K562 (cell line): ENCODE results near the gene KLHDC7B. TPM values are rescaled to one million over a fixed set of nuclear protein-coding genes. Genes with fewer than 3 reads are reported as not detected.

Experiments used
- ATAC-seq: fragments of 200-7000 bp; cut with Tn5 transposase; 3 replicates; pipeline ENCODE4 v1.9.1; 2020; ENCODE audit warnings: moderate library complexity
- BruUV-seq: library from RNA; stranded (reverse); fragments of 400-500 nt; replicated peaks from 2 replicates; lab custom pipeline; 2021; lab: Mats Ljungman, UMichigan
- CTCF ChIA-PET: fragments of 300-600 bp; formaldehyde crosslinking; extraction: SDS; loops from one replicate; lab custom pipeline; 2021; ENCODE audit warnings: low intra/inter-chr PET ratio; lab: Yijun Ruan, JAX
- POLR2A ChIA-PET: fragments of 300-600, 350-650 bp; sonication (Branson Sonifier 250); formaldehyde crosslinking; extraction: SDS; loops from one replicate; lab custom pipeline; 2021; ENCODE audit warnings: antibody characterized with exemption, inconsistent platforms; lab: Yijun Ruan, JAX
- DNase-seq, 4 experiments: peaks; one replicate each; pipeline versions ENCODE4 v3.0.0 to v3.0.0-alpha.2; 2011 to 2018; ENCODE audit warnings: low spot score in 3 of 4, mixed read lengths in 3 of 4; ENCODE audit errors: extremely low read depth in 1 of 4
- FAIRE-seq: peaks from 2 replicates; lab custom pipeline; 2011; peaks lifted over from hg19 to GRCh38; lab: Jason Lieb, UNC
- H2AFZ ChIP-seq: 2 replicates; pipeline ENCODE4 v1.6.0; 2011; ENCODE audit warnings: low read depth, low read length, control low read depth, inconsistent platforms
- H3K27ac ChIP-seq: fragments of 200-600 bp; 3 replicates; pipeline ENCODE4 v1.8.0; 2011; ENCODE audit warnings: low read depth, mild to moderate bottlenecking, control low read depth, inconsistent platforms, low read length, moderate library complexity, mixed read lengths; ENCODE audit errors: extremely low read depth
- H3K27me3 ChIP-seq, 2 experiments: fragments of 300-600 bp in 1 of 2; 2 replicates in 1 of 2; 3 replicates in 1 of 2; pipeline versions ENCODE4 v1.6.0 to v1.8.0; 2011; ENCODE audit warnings: inconsistent platforms in 2 of 2, low read length in 2 of 2, mild to moderate bottlenecking in 1 of 2, mixed read lengths in 1 of 2, moderate library complexity in 1 of 2; ENCODE audit not compliant: control insufficient read depth in 2 of 2, insufficient read depth in 2 of 2
- H3K36me3 ChIP-seq: fragments of 300-600 bp; 3 replicates; pipeline ENCODE4 v1.8.0; 2011; ENCODE audit warnings: mild to moderate bottlenecking, low read length, inconsistent platforms; ENCODE audit not compliant: control insufficient read depth, insufficient read depth
- H3K4me1 ChIP-seq, 2 experiments: fragments of 200-600 bp in 1 of 2; replicated peaks in 1 of 2; 2 replicates in 1 of 2; 3 replicates in 1 of 2; pipeline versions ENCODE4 v1.5.1 to v1.8.0; 2011; ENCODE audit warnings: inconsistent platforms in 2 of 2, low read length in 2 of 2, mild to moderate bottlenecking in 1 of 2, mixed read lengths in 1 of 2, moderate library complexity in 1 of 2; ENCODE audit not compliant: control insufficient read depth in 2 of 2, insufficient read depth in 2 of 2
- H3K4me2 ChIP-seq: 2 replicates; pipeline ENCODE4 v1.6.1; 2011; ENCODE audit warnings: low read length, control low read depth, inconsistent platforms, mixed read lengths; ENCODE audit not compliant: insufficient read depth
- H3K4me3 ChIP-seq: fragments of 200-600 bp; sonication (generic), shearing (Covaris generic); 2 replicates; pipeline ENCODE4 v1.5.1; 2016; ENCODE audit warnings: control low read depth, inconsistent platforms
- H3K79me2 ChIP-seq: fragments of 200-600 bp; 3 replicates; pipeline ENCODE4 v1.8.0; 2011; ENCODE audit warnings: low read length, inconsistent platforms; ENCODE audit not compliant: control insufficient read depth, insufficient read depth
- H3K9ac ChIP-seq, 2 experiments: 2 replicates each; pipeline versions ENCODE4 v1.6.0 to v1.6.1; 2011; ENCODE audit warnings: low read depth in 2 of 2, low read length in 2 of 2, control low read depth in 1 of 2, inconsistent platforms in 1 of 2, mild to moderate bottlenecking in 1 of 2, mixed read lengths in 1 of 2; ENCODE audit not compliant: insufficient read depth in 1 of 2
- H3K9me1 ChIP-seq: one replicate; pipeline ENCODE4 v1.6.0; 2011; ENCODE audit warnings: inconsistent platforms, mild to moderate bottlenecking, low read length, moderate library complexity; ENCODE audit not compliant: control insufficient read depth, insufficient read depth
- H3K9me3 ChIP-seq: replicated peaks from 2 replicates; pipeline ENCODE4 v1.5.1; 2011; ENCODE audit warnings: low read depth, low read length, inconsistent platforms; ENCODE audit not compliant: control insufficient read depth, insufficient read depth
- H4K20me1 ChIP-seq: replicated peaks from 2 replicates; pipeline ENCODE4 v1.6.1; 2011; ENCODE audit warnings: low read length, inconsistent platforms, mixed read lengths; ENCODE audit not compliant: control insufficient read depth, insufficient read depth
- BCOR ChIP-seq: fragments of 450-650 bp; IDR thresholded peaks from 2 replicates; pipeline ENCODE4 v1.6.1; 2016
- ETV5 ChIP-seq: sonication (generic); formaldehyde crosslinking; IDR thresholded peaks from 2 replicates; pipeline ENCODE4 v1.4.0; 2020; ENCODE audit warnings: low read depth, mild to moderate bottlenecking, missing genetic modification reagents
- EZH2 ChIP-seq: IDR thresholded peaks from 2 replicates; pipeline ENCODE4 v1.6.1; 2012; ENCODE audit warnings: low read depth, mild to moderate bottlenecking, inconsistent platforms, low read length, borderline replicate concordance
- ILF3 ChIP-seq: fragments of 450-650 bp; IDR thresholded peaks from 2 replicates; pipeline ENCODE4 v1.6.1; 2018; ENCODE audit warnings: antibody characterized with exemption, mild to moderate bottlenecking, moderate library complexity, borderline replicate concordance
- JUN ChIP-seq, 2 experiments: sonication (generic) in 1 of 2; formaldehyde crosslinking in 1 of 2; IDR thresholded peaks; 2 replicates each; pipeline versions ENCODE4 v1.6.1 to v1.8.0; 2012 to 2022; ENCODE audit warnings: borderline replicate concordance in 2 of 2, mild to moderate bottlenecking in 2 of 2, improper control_type of control experiment in 1 of 2, low read depth in 1 of 2, low read length in 1 of 2, missing genetic modification reagents in 1 of 2
- MAFG ChIP-seq: fragments of 450-650 bp; conservative IDR thresholded peaks from 2 replicates; pipeline ENCODE4 v1.6.1; 2016; ENCODE audit warnings: missing genetic modification characterization, missing compliant biosample characterization
- PCBP2 ChIP-seq: fragments of 200-400 bp; formaldehyde crosslinking; IDR thresholded peaks from 2 replicates; pipeline ENCODE4 v1.6.1; 2018; ENCODE audit warnings: low read length, low read depth, mild to moderate bottlenecking, moderate library complexity; ENCODE audit not compliant: poor library complexity, severe bottlenecking
- PHTF2 ChIP-seq: fragments of 250-450 bp; sonication (Bioruptor Pico); IDR thresholded peaks from 2 replicates; pipeline ENCODE4 v1.5.0; 2021; ENCODE audit warnings: mild to moderate bottlenecking
- SIX5 ChIP-seq, 2 experiments: IDR thresholded peaks; 2 replicates each; pipeline ENCODE4 v1.6.1; 2011; ENCODE audit warnings: low read length in 2 of 2, borderline replicate concordance in 1 of 2, low read depth in 1 of 2, mild to moderate bottlenecking in 1 of 2, moderate library complexity in 1 of 2; ENCODE audit not compliant: insufficient read depth in 1 of 2
- SMARCE1 ChIP-seq: fragments of 450-650 bp; IDR thresholded peaks from 2 replicates; pipeline ENCODE4 v1.7.1; 2016; ENCODE audit warnings: mild to moderate bottlenecking
- ZFPM2 ChIP-seq: fragments of 250-450 bp; sonication (Bioruptor Pico); IDR thresholded peaks from 2 replicates; pipeline ENCODE4 v1.5.1; 2022; ENCODE audit warnings: mild to moderate bottlenecking
- ZNF140 ChIP-seq: fragments of 250-450 bp; sonication (Bioruptor Pico); IDR thresholded peaks from 2 replicates; pipeline ENCODE4 v1.8.0; 2021; ENCODE audit warnings: moderate library complexity, mild to moderate bottlenecking, inconsistent platforms
- WGBS: fragments of 100-300 bp; shearing (Covaris generic); methylation state at CpG from one replicate; pipeline ENCODE4 v1.1.6; 2016; ENCODE audit warnings: low coverage, mixed read lengths; ENCODE audit not compliant: insufficient coverage; ENCODE audit errors: missing lambda C conversion rate; 5-methylcytosine and 5-hydroxymethylcytosine counted together
- in situ Hi-C: fragments of 300-500 bp; cut with MboI; formaldehyde crosslinking; loops from 4 replicates; pipeline ENCODE4 v1.15.0; 2018; ENCODE audit warnings: inconsistent platforms, mixed read lengths
- intact Hi-C: fragments of 100-400 bp; cut with micrococcal nuclease; formaldehyde crosslinking; loops from 2 replicates; pipeline ENCODE4 v1.14.2; 2022
- polyA plus RNA-seq, 8 experiments: library from polyadenylated mRNA; depleted of rRNA in 4 of 8; stranded (reverse) in 5 of 8; unstranded in 3 of 8; fragments of >200 nt; fragmentation: Nextera tagmentation in 2 of 8; fragmentation: Illumina TruSeq in 1 of 8; extraction: Ambion mirVana in 2 of 8; extraction: Trizol in 1 of 8; gene quantifications; 2 replicates each; pipeline versions ENCODE4 v1.2.1 to v1.2.3, GENCODE V29; 2011 to 2014; ENCODE audit warnings: inconsistent platforms in 1 of 8, missing spikeins in 1 of 8
- total RNA-seq, 7 experiments: library from RNA; depleted of rRNA in 6 of 7; stranded (reverse); fragments of >200 nt in 6 of 7; fragmentation: Illumina TruSeq in 2 of 7; extraction: Trizol in 2 of 7; gene quantifications; 2 replicates each; pipeline versions ENCODE4 v1.2.1 to v1.2.3, GENCODE V29; 2011 to 2021; ENCODE audit warnings: low replicate concordance in 1 of 7
- TF ChIP-seq, protein P1 (sequence below): sonication (generic); formaldehyde crosslinking; IDR thresholded peaks from 2 replicates; pipeline ENCODE4 v1.8.1; 2023; ENCODE audit warnings: mild to moderate bottlenecking, missing genetic modification reagents
- TF ChIP-seq, protein P2 (sequence below): fragments of 250-450 bp; sonication (Bioruptor Pico); IDR thresholded peaks from 2 replicates; pipeline ENCODE4 v1.4.0; 2020; ENCODE audit warnings: mild to moderate bottlenecking, moderate library complexity

The KLHDC7B gene
- total and polyA plus RNA-seq, 9 of the 15 experiments (the other 6 are each of a cell fraction or from before 2014, with no cell fraction given) = 0.04 to 0.22 (median 0.05) TPM; not detected in 4

DNA sequence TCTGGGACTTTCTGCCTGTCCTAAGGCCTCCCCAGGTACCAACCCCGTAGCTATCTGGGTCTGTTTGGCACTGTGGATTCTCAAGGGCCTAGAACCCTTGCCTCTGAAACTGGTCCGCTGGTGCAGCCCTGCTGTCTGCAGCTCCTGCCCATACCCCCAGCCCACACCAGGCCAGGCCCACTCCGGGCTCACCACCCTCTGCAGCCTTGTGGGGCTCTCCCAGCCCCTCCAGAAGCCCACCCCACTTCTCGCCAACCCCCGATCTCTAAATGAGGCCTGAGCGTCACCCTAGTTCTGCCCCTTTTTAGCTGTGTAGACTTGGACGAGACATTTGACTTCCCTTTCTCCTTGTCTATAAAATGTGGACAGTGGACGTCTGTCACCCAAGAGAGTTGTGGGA lies 4.7 kb downstream of the KLHDC7B start:
- no TSS peak for BruUV-seq
- Histone ChIP-seq H3K9me3 (no peaks in the 10 kb centered on the region), H3K9me1 (no peaks in the 10 kb centered on the region), H3K4me1 (peaks cover 0 to 37% of the 10 kb centered on the region in 2 experiments; a peak in 3 of 5 replicates), H3K36me3 (no peaks in the 10 kb centered on the region), H2AFZ (no peak overlapping the region), H3K4me2 (no peak overlapping the region), H3K79me2 (no peaks in the 10 kb centered on the region), H3K27me3 (peaks cover 0 to 11% of the 10 kb centered on the region in 2 experiments; a peak in 1 of 5 replicates)
- CTCF ChIA-PET = no interaction called here
- POLR2A ChIA-PET = interaction anchor here (0.7 to 1.5 kb wide), 3 partner anchors 11 to 23 kb away, joined by 3 to 5 read pairs (median 4); partner anchors contain the start of gene SYCE3
- no peak for DNase-seq
- in situ Hi-C loops = no loop called here
- ATAC-seq = no peak
- WGBS = 21% methylated on average over 6 of the region's 8 CpGs
- no peak for TF ChIP-seq SIX5 (IDR thresholded peaks at IDR 0.05; ENCODE audit: borderline replicate concordance in 1 of 2, insufficient read depth in 1 of 2, low read depth in 1 of 2, low read length in 2 of 2)
- TF ChIP-seq ZNF140 (CRISPR knock-in tag) = no peak
- no peak for TF ChIP-seq ETV5 (CRISPR knock-in tag)
- no peak for TF ChIP-seq BCOR
- TF ChIP-seq PHTF2 (CRISPR knock-in tag) = no peak
- TF ChIP-seq, protein P1, sequence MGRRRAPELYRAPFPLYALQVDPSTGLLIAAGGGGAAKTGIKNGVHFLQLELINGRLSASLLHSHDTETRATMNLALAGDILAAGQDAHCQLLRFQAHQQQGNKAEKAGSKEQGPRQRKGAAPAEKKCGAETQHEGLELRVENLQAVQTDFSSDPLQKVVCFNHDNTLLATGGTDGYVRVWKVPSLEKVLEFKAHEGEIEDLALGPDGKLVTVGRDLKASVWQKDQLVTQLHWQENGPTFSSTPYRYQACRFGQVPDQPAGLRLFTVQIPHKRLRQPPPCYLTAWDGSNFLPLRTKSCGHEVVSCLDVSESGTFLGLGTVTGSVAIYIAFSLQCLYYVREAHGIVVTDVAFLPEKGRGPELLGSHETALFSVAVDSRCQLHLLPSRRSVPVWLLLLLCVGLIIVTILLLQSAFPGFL (CRISPR knock-in tag) = no peak
- TF ChIP-seq, protein P2, sequence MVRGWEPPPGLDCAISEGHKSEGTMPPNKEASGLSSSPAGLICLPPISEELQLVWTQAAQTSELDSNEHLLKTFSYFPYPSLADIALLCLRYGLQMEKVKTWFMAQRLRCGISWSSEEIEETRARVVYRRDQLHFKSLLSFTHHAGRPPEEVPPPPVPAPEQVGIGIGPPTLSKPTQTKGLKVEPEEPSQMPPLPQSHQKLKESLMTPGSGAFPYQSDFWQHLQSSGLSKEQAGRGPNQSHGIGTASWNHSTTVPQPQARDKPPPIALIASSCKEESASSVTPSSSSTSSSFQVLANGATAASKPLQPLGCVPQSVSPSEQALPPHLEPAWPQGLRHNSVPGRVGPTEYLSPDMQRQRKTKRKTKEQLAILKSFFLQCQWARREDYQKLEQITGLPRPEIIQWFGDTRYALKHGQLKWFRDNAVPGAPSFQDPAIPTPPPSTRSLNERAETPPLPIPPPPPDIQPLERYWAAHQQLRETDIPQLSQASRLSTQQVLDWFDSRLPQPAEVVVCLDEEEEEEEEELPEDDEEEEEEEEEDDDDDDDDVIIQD (CRISPR knock-in tag) = no peak
- no peak for TF ChIP-seq PCBP2
- TF ChIP-seq SMARCE1 = no peak
- TF ChIP-seq EZH2 = no peak
- TF ChIP-seq MAFG = no peak
- no peak for TF ChIP-seq ZFPM2 (CRISPR knock-in tag)
- TF ChIP-seq ILF3 = no peak
- TF ChIP-seq JUN (IDR thresholded peaks at IDR 0.05; ENCODE audit: borderline replicate concordance, low read depth, low read length) = no peak
- no peak for TF ChIP-seq JUN (CRISPR knock-in tag; IDR thresholded peaks at IDR 0.05; ENCODE audit: borderline replicate concordance)
- TF ChIP-seq, all 486 proteins: peak for 0
- no peak for FAIRE-seq
- Histone ChIP-seq H3K9ac (no peak overlapping the region), H4K20me1 (no peaks in the 10 kb centered on the region), H3K27ac (no peak overlapping the region), H3K4me3 (no peak overlapping the region)
- intact Hi-C loops = no loop called here
